T-helper 2 cell treated with Interferon-gamma antibody and Interleukin-4, amounts not matched to agents 100 ng/mL and 5 ng/mL, for 36 hours (primary cell): ENCODE measurements around the gene NAV3. TPM values are rescaled to one million over a fixed set of nuclear protein-coding genes. Genes with fewer than 3 reads are reported as not detected.

Experiments used
- intact Hi-C: fragments of 100-400 bp; cut with micrococcal nuclease; formaldehyde crosslinking; loops from one replicate; pipeline ENCODE4 v1.15.1; 2023
- total RNA-seq: library from RNA; stranded (reverse); gene quantifications from 2 replicates; pipeline ENCODE4 v1.2.3, GENCODE V29; 2022

Gene NAV3
- total RNA-seq, 1 donor from 2014 or later: not detected

- intact Hi-C loops: no loop called here
Measured at GRCh38 chr12:78183824-78184223, 353.1 kb downstream of the NAV3 start.

- intact Hi-C loops: no loop called here
Measured at GRCh38 chr12:78185109-78185508, 354.4 kb downstream of the NAV3 start.

- intact Hi-C loops: no loop called here
Measured at GRCh38 chr12:78185651-78186050, 355.0 kb downstream of the NAV3 start.

- intact Hi-C loops: no loop called here
Measured at GRCh38 chr12:78186670-78187069, 356.0 kb downstream of the NAV3 start.

- intact Hi-C loops: no loop called here
Measured at GRCh38 chr12:78187741-78188140, 357.0 kb downstream of the NAV3 start.

GRCh38 chr12:78189656-78190055 lies 359.0 kb downstream of the NAV3 start:
- intact Hi-C loops: no loop called here

- intact Hi-C loops: no loop called here
Measured at GRCh38 chr12:78191611-78192010, 360.9 kb downstream of the NAV3 start.

GRCh38 chr12:78192979-78193378 lies 362.3 kb downstream of the NAV3 start:
- intact Hi-C loops: no loop called here

GRCh38 chr12:78194448-78194847 lies 363.8 kb downstream of the NAV3 start:
- intact Hi-C loops: no loop called here

- intact Hi-C loops: no loop called here
Measured at GRCh38 chr12:78198896-78199295, 368.2 kb downstream of the NAV3 start.

- intact Hi-C loops: no loop called here
Measured at GRCh38 chr12:78199926-78200325, 369.2 kb downstream of the NAV3 start.

- intact Hi-C loops: no loop called here
Measured at GRCh38 chr12:78204926-78205325, 374.2 kb downstream of the NAV3 start.

GRCh38 chr12:78208092-78208491 lies 377.4 kb downstream of the NAV3 start:
- intact Hi-C loops: no loop called here

- intact Hi-C loops: no loop called here
Measured at GRCh38 chr12:78209846-78210505, 379.3 kb downstream of the NAV3 start.

GRCh38 chr12:78210506-78210860 lies 379.8 kb downstream of the NAV3 start:
- intact Hi-C loops: no loop called here

GRCh38 chr12:78210894-78211302 lies 380.2 kb downstream of the NAV3 start:
- intact Hi-C loops: no loop called here

- intact Hi-C loops: no loop called here
Measured at GRCh38 chr12:78220811-78221210, 390.1 kb downstream of the NAV3 start.

GRCh38 chr12:78224154-78224553 lies 393.5 kb downstream of the NAV3 start:
- intact Hi-C loops: no loop called here

GRCh38 chr12:78226763-78227162 lies 396.1 kb downstream of the NAV3 start:
- intact Hi-C loops: no loop called here

GRCh38 chr12:78229591-78230101 lies 399.0 kb downstream of the NAV3 start:
- intact Hi-C loops: no loop called here

- intact Hi-C loops: no loop called here
Measured at GRCh38 chr12:78232756-78233155, 402.1 kb downstream of the NAV3 start.

GRCh38 chr12:78236264-78236663 lies 405.6 kb downstream of the NAV3 start:
- intact Hi-C loops: no loop called here

GRCh38 chr12:78239544-78239943 lies 408.9 kb downstream of the NAV3 start:
- intact Hi-C loops: no loop called here

GRCh38 chr12:78240827-78241226 lies 410.1 kb downstream of the NAV3 start:
- intact Hi-C loops: no loop called here
